ENCODE measurements around the gene DIS3L2. TPM values are rescaled to one million over a fixed set of nuclear protein-coding genes. Genes with fewer than 3 reads are reported as not detected.

DIS3L2 gene
- total RNA-seq, 2 experiments from 2014 or later, result 25.6 to 34.5 TPM

GRCh38 chr2:232238108-232238507 lies 276.6 kb downstream of the DIS3L2 start:
- ATAC-seq (no peak), DNase-seq (peak; percentile 20)
- Mint-ChIP-seq H3K36me3 (ENCODE audit: low read depth) (peaks cover 12% of the 10 kb centered on the region), H3K27ac (peak overlapping the region; percentile 71), H3K4me3 (peak overlapping the region; percentile 32), H3K9me3 (ENCODE audit: low read depth) (no peaks in the 10 kb centered on the region), H3K27me3 (no peaks in the 10 kb centered on the region), H3K4me1 (peaks cover 51% of the 10 kb centered on the region)
- POLR2A ChIA-PET, result no interaction called here
- intact Hi-C loops (cut with DNase I, micrococcal nuclease), result loop anchor here (5.0 to 10.0 kb wide), 3 partner anchors 84 to 451 kb away; partner anchors contain the start of genes COPS7B (in 1 of the 2) and NPPC (in 1 of the 2)
- CTCF ChIA-PET, result no interaction called here

- DNase-seq (no peak), ATAC-seq (no peak)
- peak overlapping the region; percentile 32 for H3K4me3 Mint-ChIP-seq
- POLR2A ChIA-PET, result no interaction called here
- H3K36me3 Mint-ChIP-seq (ENCODE audit: low read depth), result peaks cover 12% of the 10 kb centered on the region
- H3K27ac Mint-ChIP-seq, result peak overlapping the region; percentile 37
- CTCF ChIA-PET, result no interaction called here
- no peaks in the 10 kb centered on the region for H3K9me3 Mint-ChIP-seq (ENCODE audit: low read depth)
- no peaks in the 10 kb centered on the region for H3K27me3 Mint-ChIP-seq
- H3K4me1 Mint-ChIP-seq, result peaks cover 51% of the 10 kb centered on the region
- intact Hi-C loops (cut with DNase I, micrococcal nuclease), result loop anchor here (5.0 to 10.0 kb wide), 3 partner anchors 84 to 451 kb away; partner anchors contain the start of genes COPS7B (in 1 of the 2) and NPPC (in 1 of the 2)
Measured at GRCh38 chr2:232238596-232238995, 277.1 kb downstream of the DIS3L2 start.

GRCh38 chr2:232239951-232240681 lies 278.6 kb downstream of the DIS3L2 start:
- ChIA-PET POLR2A (interaction anchor here (1.8 kb wide), 1 partner anchor 213 kb away, joined by 3 read pairs; no protein-coding TSS in a partner anchor), CTCF (interaction anchor here (0.7 to 2.1 kb wide), 12 partner anchors 9 to 341 kb away, joined by 3 to 9 read pairs (median 5); partner anchors contain the start of gene NPPC)
- H3K4me3 Mint-ChIP-seq, result peak overlapping the region; percentile 51
- peak overlapping the region; percentile 96 for H3K27ac Mint-ChIP-seq
- ATAC-seq (peak; percentile 80), DNase-seq (peak; percentile 53)
- no peaks in the 10 kb centered on the region for H3K9me3 Mint-ChIP-seq (ENCODE audit: low read depth)
- no peaks in the 10 kb centered on the region for H3K27me3 Mint-ChIP-seq
- H3K4me1 Mint-ChIP-seq, result peaks cover 48% of the 10 kb centered on the region
- intact Hi-C loops (cut with DNase I, micrococcal nuclease), result loop anchor here (1.0 to 10.0 kb wide), 5 partner anchors 75 to 453 kb away; partner anchors contain the start of genes COPS7B (in 1 of the 2), DIS3L2 (in 1 of the 2) and NPPC (in 1 of the 2)
- peaks cover 12% of the 10 kb centered on the region for H3K36me3 Mint-ChIP-seq (ENCODE audit: low read depth)

- intact Hi-C loops (cut with DNase I, micrococcal nuclease), result loop anchor here in 1 of 2 experiments (1.0 to 2.0 kb wide), 2 partner anchors 74 to 280 kb away; partner anchors contain the start of gene DIS3L2
Measured at GRCh38 chr2:232240906-232241305, 279.4 kb downstream of the DIS3L2 start.

GRCh38 chr2:232242316-232242715 lies 280.8 kb downstream of the DIS3L2 start:
- ATAC-seq (no peak), DNase-seq (no peak)
- POLR2A ChIA-PET, result no interaction called here
- H3K4me1 Mint-ChIP-seq, result peaks cover 37% of the 10 kb centered on the region
- CTCF ChIA-PET, result interaction anchor here (0.7 to 2.1 kb wide), 5 partner anchors 9 to 84 kb away, joined by 3 to 9 read pairs (median 6); no protein-coding TSS in a partner anchor
- intact Hi-C loops (cut with DNase I, micrococcal nuclease), result no loop called here
- H3K27me3 Mint-ChIP-seq, result no peaks in the 10 kb centered on the region
- H3K4me3 Mint-ChIP-seq, result no peak overlapping the region
- H3K27ac Mint-ChIP-seq, result no peak overlapping the region
- no peaks in the 10 kb centered on the region for H3K9me3 Mint-ChIP-seq (ENCODE audit: low read depth)
- H3K36me3 Mint-ChIP-seq (ENCODE audit: low read depth), result peaks cover 12% of the 10 kb centered on the region

More at GRCh38 chr2:232240906-232241305, 279.4 kb downstream of the DIS3L2 start:
- H3K27me3 Mint-ChIP-seq, result no peaks in the 10 kb centered on the region
- no peak for ATAC-seq
- H3K9me3 Mint-ChIP-seq (ENCODE audit: low read depth), result no peaks in the 10 kb centered on the region
- DNase-seq, result peak; percentile 14
- peak overlapping the region; percentile 96 for H3K27ac Mint-ChIP-seq
- POLR2A ChIA-PET, result interaction anchor here (1.8 kb wide), 1 partner anchor 214 kb away, joined by 3 read pairs; no protein-coding TSS in a partner anchor
- peaks cover 45% of the 10 kb centered on the region for H3K4me1 Mint-ChIP-seq
- no peak overlapping the region for H3K4me3 Mint-ChIP-seq
- CTCF ChIA-PET, result interaction anchor here (0.7 to 2.1 kb wide), 11 partner anchors 11 to 342 kb away, joined by 3 to 9 read pairs (median 5); partner anchors contain the start of gene NPPC
- peaks cover 12% of the 10 kb centered on the region for H3K36me3 Mint-ChIP-seq (ENCODE audit: low read depth)

GRCh38 chr2:232245111-232245510 lies 283.6 kb downstream of the DIS3L2 start:
- Mint-ChIP-seq H3K4me3 (no peak overlapping the region), H3K9me3 (ENCODE audit: low read depth) (no peaks in the 10 kb centered on the region), H3K4me1 (peaks cover 11% of the 10 kb centered on the region), H3K36me3 (ENCODE audit: low read depth) (peaks cover under 1% of the 10 kb centered on the region), H3K27me3 (no peaks in the 10 kb centered on the region), H3K27ac (no peak overlapping the region)
- CTCF ChIA-PET, result no interaction called here
- DNase-seq (no peak), ATAC-seq (no peak)
- intact Hi-C loops (cut with DNase I, micrococcal nuclease), result no loop called here
- POLR2A ChIA-PET, result no interaction called here

GRCh38 chr2:232246245-232246644 lies 284.7 kb downstream of the DIS3L2 start:
- POLR2A ChIA-PET, result no interaction called here
- CTCF ChIA-PET, result interaction anchor here (0.8 kb wide), 1 partner anchor 9 kb away, joined by 3 read pairs; no protein-coding TSS in a partner anchor
- intact Hi-C loops (cut with DNase I, micrococcal nuclease), result no loop called here
- H3K9me3 Mint-ChIP-seq (ENCODE audit: low read depth), result no peaks in the 10 kb centered on the region
- no peaks in the 10 kb centered on the region for H3K27me3 Mint-ChIP-seq
- H3K27ac Mint-ChIP-seq, result no peak overlapping the region
- peaks cover 4% of the 10 kb centered on the region for H3K36me3 Mint-ChIP-seq (ENCODE audit: low read depth)
- no peak for ATAC-seq
- H3K4me3 Mint-ChIP-seq, result no peak overlapping the region
- no peaks in the 10 kb centered on the region for H3K4me1 Mint-ChIP-seq
- no peak for DNase-seq

- Mint-ChIP-seq H3K27me3 (no peaks in the 10 kb centered on the region), H3K27ac (no peak overlapping the region), H3K36me3 (ENCODE audit: low read depth) (peaks cover 6% of the 10 kb centered on the region), H3K9me3 (ENCODE audit: low read depth) (no peaks in the 10 kb centered on the region), H3K4me3 (no peak overlapping the region), H3K4me1 (no peaks in the 10 kb centered on the region)
- CTCF ChIA-PET, result interaction anchor here (0.7 to 1.2 kb wide), 2 partner anchors 13 to 90 kb away, joined by 3 read pairs; no protein-coding TSS in a partner anchor
- POLR2A ChIA-PET, result no interaction called here
- DNase-seq (no peak), ATAC-seq (no peak)
- intact Hi-C loops (cut with DNase I, micrococcal nuclease), result no loop called here
Measured at GRCh38 chr2:232249096-232249495, 287.6 kb downstream of the DIS3L2 start.

GRCh38 chr2:232250246-232251175 lies 289.0 kb downstream of the DIS3L2 start:
- no peak for DNase-seq
- no peaks in the 10 kb centered on the region for H3K27me3 Mint-ChIP-seq
- H3K9me3 Mint-ChIP-seq (ENCODE audit: low read depth), result no peaks in the 10 kb centered on the region
- H3K4me1 Mint-ChIP-seq, result no peaks in the 10 kb centered on the region
- CTCF ChIA-PET, result interaction anchor here (0.9 to 2.1 kb wide), 4 partner anchors 9 to 325 kb away, joined by 3 to 6 read pairs (median 4); no protein-coding TSS in a partner anchor
- H3K4me3 Mint-ChIP-seq, result no peak overlapping the region
- H3K27ac Mint-ChIP-seq, result no peak overlapping the region
- no peak for ATAC-seq
- POLR2A ChIA-PET, result no interaction called here
- H3K36me3 Mint-ChIP-seq (ENCODE audit: low read depth), result peaks cover 6% of the 10 kb centered on the region
- intact Hi-C loops (cut with DNase I, micrococcal nuclease), result no loop called here

- no peak for DNase-seq
- Mint-ChIP-seq H3K36me3 (ENCODE audit: low read depth) (peaks cover 11% of the 10 kb centered on the region), H3K4me3 (no peak overlapping the region), H3K27me3 (no peaks in the 10 kb centered on the region), H3K27ac (no peak overlapping the region), H3K4me1 (no peaks in the 10 kb centered on the region), H3K9me3 (ENCODE audit: low read depth) (no peaks in the 10 kb centered on the region)
- POLR2A ChIA-PET, result no interaction called here
- intact Hi-C loops (cut with DNase I, micrococcal nuclease), result no loop called here
- ATAC-seq, result no peak
- CTCF ChIA-PET, result interaction anchor here (1.0 to 2.1 kb wide), 2 partner anchors 8 to 14 kb away, joined by 3 to 9 read pairs; no protein-coding TSS in a partner anchor
Measured at GRCh38 chr2:232255033-232255432, 293.5 kb downstream of the DIS3L2 start.

GRCh38 chr2:232260075-232260474 lies 298.6 kb downstream of the DIS3L2 start:
- DNase-seq, result no peak
- no peaks in the 10 kb centered on the region for H3K4me1 Mint-ChIP-seq
- no peak for ATAC-seq
- no peak overlapping the region for H3K27ac Mint-ChIP-seq
- POLR2A ChIA-PET, result no interaction called here
- H3K27me3 Mint-ChIP-seq, result no peaks in the 10 kb centered on the region
- H3K9me3 Mint-ChIP-seq (ENCODE audit: low read depth), result no peaks in the 10 kb centered on the region
- H3K4me3 Mint-ChIP-seq, result no peak overlapping the region
- intact Hi-C loops (cut with DNase I, micrococcal nuclease), result no loop called here
- H3K36me3 Mint-ChIP-seq (ENCODE audit: low read depth), result peaks cover 28% of the 10 kb centered on the region
- CTCF ChIA-PET, result interaction anchor here (0.6 kb wide), 1 partner anchor 240 kb away, joined by 3 read pairs; no protein-coding TSS in a partner anchor

All from activated CD4-positive, alpha-beta T cell treated with anti-CD3 and anti-CD28 coated beads for 36 hours (primary cell).